ENCODE measurements around the gene DNAJC25. TPM values are rescaled to one million over a fixed set of nuclear protein-coding genes. Genes with fewer than 3 reads are reported as not detected.

Gene DNAJC25
- total and polyA plus RNA-seq, 2 of the 13 experiments (the other 11 are each of a cell fraction or from before 2014, with no cell fraction given), result 5.7 to 10.2 TPM

DNA sequence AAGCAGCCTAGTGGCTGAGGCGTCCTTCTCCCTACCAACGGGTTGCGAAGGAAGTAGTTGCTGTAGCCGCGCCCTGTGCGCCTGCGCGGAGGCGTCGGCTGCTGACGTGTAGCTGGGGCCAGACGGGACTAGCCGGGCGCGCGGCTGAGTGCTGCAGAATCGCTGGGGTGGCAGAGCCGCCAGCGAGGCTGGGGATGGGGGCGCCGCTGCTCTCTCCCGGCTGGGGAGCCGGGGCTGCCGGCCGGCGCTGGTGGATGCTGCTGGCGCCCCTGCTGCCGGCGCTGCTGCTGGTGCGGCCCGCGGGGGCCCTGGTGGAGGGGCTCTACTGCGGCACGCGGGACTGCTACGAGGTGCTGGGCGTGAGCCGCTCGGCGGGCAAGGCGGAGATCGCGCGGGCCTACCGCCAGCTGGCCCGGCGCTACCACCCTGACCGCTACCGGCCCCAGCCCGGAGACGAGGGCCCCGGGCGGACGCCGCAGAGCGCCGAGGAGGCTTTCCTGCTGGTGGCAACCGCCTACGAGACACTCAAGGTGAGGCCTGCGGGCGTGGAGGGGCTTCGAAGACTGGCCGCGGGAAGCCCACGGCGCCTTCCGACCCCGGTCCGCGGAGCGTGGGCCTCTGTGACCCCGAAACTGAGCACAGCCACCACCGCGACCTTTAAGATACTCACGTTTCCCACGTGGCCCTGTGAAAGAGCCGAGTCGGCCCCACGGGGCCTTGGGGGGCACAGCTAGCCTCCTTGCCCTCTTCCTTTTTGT, at the start of gene DNAJC25 (continued):
- TF ChIP-seq, protein P1, sequence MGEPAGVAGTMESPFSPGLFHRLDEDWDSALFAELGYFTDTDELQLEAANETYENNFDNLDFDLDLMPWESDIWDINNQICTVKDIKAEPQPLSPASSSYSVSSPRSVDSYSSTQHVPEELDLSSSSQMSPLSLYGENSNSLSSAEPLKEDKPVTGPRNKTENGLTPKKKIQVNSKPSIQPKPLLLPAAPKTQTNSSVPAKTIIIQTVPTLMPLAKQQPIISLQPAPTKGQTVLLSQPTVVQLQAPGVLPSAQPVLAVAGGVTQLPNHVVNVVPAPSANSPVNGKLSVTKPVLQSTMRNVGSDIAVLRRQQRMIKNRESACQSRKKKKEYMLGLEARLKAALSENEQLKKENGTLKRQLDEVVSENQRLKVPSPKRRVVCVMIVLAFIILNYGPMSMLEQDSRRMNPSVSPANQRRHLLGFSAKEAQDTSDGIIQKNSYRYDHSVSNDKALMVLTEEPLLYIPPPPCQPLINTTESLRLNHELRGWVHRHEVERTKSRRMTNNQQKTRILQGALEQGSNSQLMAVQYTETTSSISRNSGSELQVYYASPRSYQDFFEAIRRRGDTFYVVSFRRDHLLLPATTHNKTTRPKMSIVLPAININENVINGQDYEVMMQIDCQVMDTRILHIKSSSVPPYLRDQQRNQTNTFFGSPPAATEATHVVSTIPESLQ (CRISPR knock-in tag; conservative IDR thresholded peaks at IDR 0.05), result 0 out of 2 replicates have a peak, but pooled peaks have one; percentile 44
- TF ChIP-seq, protein P2, sequence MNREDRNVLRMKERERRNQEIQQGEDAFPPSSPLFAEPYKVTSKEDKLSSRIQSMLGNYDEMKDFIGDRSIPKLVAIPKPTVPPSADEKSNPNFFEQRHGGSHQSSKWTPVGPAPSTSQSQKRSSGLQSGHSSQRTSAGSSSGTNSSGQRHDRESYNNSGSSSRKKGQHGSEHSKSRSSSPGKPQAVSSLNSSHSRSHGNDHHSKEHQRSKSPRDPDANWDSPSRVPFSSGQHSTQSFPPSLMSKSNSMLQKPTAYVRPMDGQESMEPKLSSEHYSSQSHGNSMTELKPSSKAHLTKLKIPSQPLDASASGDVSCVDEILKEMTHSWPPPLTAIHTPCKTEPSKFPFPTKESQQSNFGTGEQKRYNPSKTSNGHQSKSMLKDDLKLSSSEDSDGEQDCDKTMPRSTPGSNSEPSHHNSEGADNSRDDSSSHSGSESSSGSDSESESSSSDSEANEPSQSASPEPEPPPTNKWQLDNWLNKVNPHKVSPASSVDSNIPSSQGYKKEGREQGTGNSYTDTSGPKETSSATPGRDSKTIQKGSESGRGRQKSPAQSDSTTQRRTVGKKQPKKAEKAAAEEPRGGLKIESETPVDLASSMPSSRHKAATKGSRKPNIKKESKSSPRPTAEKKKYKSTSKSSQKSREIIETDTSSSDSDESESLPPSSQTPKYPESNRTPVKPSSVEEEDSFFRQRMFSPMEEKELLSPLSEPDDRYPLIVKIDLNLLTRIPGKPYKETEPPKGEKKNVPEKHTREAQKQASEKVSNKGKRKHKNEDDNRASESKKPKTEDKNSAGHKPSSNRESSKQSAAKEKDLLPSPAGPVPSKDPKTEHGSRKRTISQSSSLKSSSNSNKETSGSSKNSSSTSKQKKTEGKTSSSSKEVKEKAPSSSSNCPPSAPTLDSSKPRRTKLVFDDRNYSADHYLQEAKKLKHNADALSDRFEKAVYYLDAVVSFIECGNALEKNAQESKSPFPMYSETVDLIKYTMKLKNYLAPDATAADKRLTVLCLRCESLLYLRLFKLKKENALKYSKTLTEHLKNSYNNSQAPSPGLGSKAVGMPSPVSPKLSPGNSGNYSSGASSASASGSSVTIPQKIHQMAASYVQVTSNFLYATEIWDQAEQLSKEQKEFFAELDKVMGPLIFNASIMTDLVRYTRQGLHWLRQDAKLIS (CRISPR knock-in tag; IDR thresholded peaks at IDR 0.05), result no peak
- TF ChIP-seq, protein P3, sequence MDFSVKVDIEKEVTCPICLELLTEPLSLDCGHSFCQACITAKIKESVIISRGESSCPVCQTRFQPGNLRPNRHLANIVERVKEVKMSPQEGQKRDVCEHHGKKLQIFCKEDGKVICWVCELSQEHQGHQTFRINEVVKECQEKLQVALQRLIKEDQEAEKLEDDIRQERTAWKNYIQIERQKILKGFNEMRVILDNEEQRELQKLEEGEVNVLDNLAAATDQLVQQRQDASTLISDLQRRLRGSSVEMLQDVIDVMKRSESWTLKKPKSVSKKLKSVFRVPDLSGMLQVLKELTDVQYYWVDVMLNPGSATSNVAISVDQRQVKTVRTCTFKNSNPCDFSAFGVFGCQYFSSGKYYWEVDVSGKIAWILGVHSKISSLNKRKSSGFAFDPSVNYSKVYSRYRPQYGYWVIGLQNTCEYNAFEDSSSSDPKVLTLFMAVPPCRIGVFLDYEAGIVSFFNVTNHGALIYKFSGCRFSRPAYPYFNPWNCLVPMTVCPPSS (IDR thresholded peaks at IDR 0.05), result no peak
- no peak for TF ChIP-seq CENPX (CRISPR knock-in tag; IDR thresholded peaks at IDR 0.05)
- TF ChIP-seq HNRNPL (IDR thresholded peaks at IDR 0.05; ENCODE audit: low read depth, low read length), result no peak
- no peak for TF ChIP-seq ZNF337 (CRISPR knock-in tag; IDR thresholded peaks at IDR 0.05; ENCODE audit: borderline replicate concordance, low read depth)
- TF ChIP-seq, protein P4, sequence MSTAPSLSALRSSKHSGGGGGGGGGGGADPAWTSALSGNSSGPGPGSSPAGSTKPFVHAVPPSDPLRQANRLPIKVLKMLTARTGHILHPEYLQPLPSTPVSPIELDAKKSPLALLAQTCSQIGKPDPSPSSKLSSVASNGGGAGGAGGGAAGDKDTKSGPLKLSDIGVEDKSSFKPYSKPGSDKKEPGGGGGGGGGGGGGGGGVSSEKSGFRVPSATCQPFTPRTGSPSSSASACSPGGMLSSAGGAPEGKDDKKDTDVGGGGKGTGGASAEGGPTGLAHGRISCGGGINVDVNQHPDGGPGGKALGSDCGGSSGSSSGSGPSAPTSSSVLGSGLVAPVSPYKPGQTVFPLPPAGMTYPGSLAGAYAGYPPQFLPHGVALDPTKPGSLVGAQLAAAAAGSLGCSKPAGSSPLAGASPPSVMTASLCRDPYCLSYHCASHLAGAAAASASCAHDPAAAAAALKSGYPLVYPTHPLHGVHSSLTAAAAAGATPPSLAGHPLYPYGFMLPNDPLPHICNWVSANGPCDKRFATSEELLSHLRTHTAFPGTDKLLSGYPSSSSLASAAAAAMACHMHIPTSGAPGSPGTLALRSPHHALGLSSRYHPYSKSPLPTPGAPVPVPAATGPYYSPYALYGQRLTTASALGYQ (CRISPR knock-in tag; IDR thresholded peaks at IDR 0.05), result peak; percentile 55; the same call in 1 of the 2 replicates
- TF ChIP-seq ZIK1 (CRISPR knock-in tag; IDR thresholded peaks at IDR 0.05; ENCODE audit: borderline replicate concordance, low read depth), result peak; percentile 86
- TF ChIP-seq KDM5A (IDR thresholded peaks at IDR 0.05; ENCODE audit: borderline replicate concordance, low read length), result peak; percentile 35; the same call in 1 of the 2 replicates
- no peak for TF ChIP-seq GATAD2A (CRISPR knock-in tag; IDR thresholded peaks at IDR 0.05)
- no peak; the same call in 1 of the 2 replicates for TF ChIP-seq ESRRA (CRISPR knock-in tag; IDR thresholded peaks at IDR 0.05; ENCODE audit: low read depth)
- TF ChIP-seq ZFY (CRISPR knock-in tag; IDR thresholded peaks at IDR 0.05), result peak; percentile 98
- no peak; the same call in 1 of the 2 replicates for TF ChIP-seq FOXO1 (CRISPR knock-in tag; IDR thresholded peaks at IDR 0.05)
- no peak for TF ChIP-seq NFYB (CRISPR knock-in tag; IDR thresholded peaks at IDR 0.05)
- peak; percentile 86 for TF ChIP-seq HNRNPH1 (optimal IDR thresholded peaks at IDR 0.05; ENCODE audit: low read depth, low read length)
- TF ChIP-seq ETV5 (CRISPR knock-in tag; IDR thresholded peaks at IDR 0.05; ENCODE audit: borderline replicate concordance), result peak; percentile 84; the same call in 1 of the 2 replicates
- TF ChIP-seq, protein P5, sequence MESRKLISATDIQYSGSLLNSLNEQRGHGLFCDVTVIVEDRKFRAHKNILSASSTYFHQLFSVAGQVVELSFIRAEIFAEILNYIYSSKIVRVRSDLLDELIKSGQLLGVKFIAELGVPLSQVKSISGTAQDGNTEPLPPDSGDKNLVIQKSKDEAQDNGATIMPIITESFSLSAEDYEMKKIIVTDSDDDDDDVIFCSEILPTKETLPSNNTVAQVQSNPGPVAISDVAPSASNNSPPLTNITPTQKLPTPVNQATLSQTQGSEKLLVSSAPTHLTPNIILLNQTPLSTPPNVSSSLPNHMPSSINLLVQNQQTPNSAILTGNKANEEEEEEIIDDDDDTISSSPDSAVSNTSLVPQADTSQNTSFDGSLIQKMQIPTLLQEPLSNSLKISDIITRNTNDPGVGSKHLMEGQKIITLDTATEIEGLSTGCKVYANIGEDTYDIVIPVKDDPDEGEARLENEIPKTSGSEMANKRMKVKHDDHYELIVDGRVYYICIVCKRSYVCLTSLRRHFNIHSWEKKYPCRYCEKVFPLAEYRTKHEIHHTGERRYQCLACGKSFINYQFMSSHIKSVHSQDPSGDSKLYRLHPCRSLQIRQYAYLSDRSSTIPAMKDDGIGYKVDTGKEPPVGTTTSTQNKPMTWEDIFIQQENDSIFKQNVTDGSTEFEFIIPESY (CRISPR knock-in tag; IDR thresholded peaks at IDR 0.05), result no peak
- no peak for TF ChIP-seq ZNF7 (CRISPR knock-in tag; IDR thresholded peaks at IDR 0.05)

All from HepG2 (cell line).